ENCODE data around the gene LIPC.

LIPC gene

GRCh38 chr15:58419803-58420524 lies 11.8 kb upstream of the LIPC start:
- Histone ChIP-seq H3K4me3 (IDR thresholded peaks at IDR 0.05; ENCODE audit: insufficient read depth, low read depth, low read length) (no peak overlapping the region), H3K4me1 (ENCODE audit: low read depth, poor library complexity, severe bottlenecking) (peaks cover 16% of the 10 kb centered on the region), H4K20me1 (ENCODE audit: insufficient read depth) (no peaks in the 10 kb centered on the region), H3K4me2 (peak overlapping the region; percentile 39; the same call in 1 of the 2 replicates), H3K27me3 (ENCODE audit: insufficient read depth, low read depth) (no peaks in the 10 kb centered on the region), H3K79me2 (ENCODE audit: insufficient read depth, low read depth) (no peaks in the 10 kb centered on the region), H2AFZ (ENCODE audit: low read depth) (peak overlapping the region; percentile 47), H3K36me3 (ENCODE audit: insufficient read depth) (no peaks in the 10 kb centered on the region), H3K27ac (no peak overlapping the region), H3K9ac (no peak overlapping the region; the same call in 1 of the 2 replicates)
- no peak for TF ChIP-seq CTCF (conservative IDR thresholded peaks at IDR 0.05; ENCODE audit: low read depth, low read length)

- Histone ChIP-seq H3K79me2 (ENCODE audit: insufficient read depth, low read depth) (no peaks in the 10 kb centered on the region), H3K27ac (no peak overlapping the region), H2AFZ (ENCODE audit: low read depth) (peak overlapping the region; percentile 47), H3K4me1 (ENCODE audit: low read depth, poor library complexity, severe bottlenecking) (peaks cover 16% of the 10 kb centered on the region), H3K27me3 (ENCODE audit: insufficient read depth, low read depth) (no peaks in the 10 kb centered on the region), H3K4me3 (IDR thresholded peaks at IDR 0.05; ENCODE audit: insufficient read depth, low read depth, low read length) (no peak overlapping the region), H3K9ac (no peak overlapping the region; the same call in 1 of the 2 replicates), H4K20me1 (ENCODE audit: insufficient read depth) (no peaks in the 10 kb centered on the region), H3K36me3 (ENCODE audit: insufficient read depth) (no peaks in the 10 kb centered on the region), H3K4me2 (peak overlapping the region; percentile 39)
- no peak for TF ChIP-seq CTCF (conservative IDR thresholded peaks at IDR 0.05; ENCODE audit: low read depth, low read length)
These were observed 11.2 kb upstream of the LIPC start for GRCh38 chr15:58420579-58421043.

GRCh38 chr15:58423205-58423604 lies 8.6 kb upstream of the LIPC start:
- H3K4me2 ChIP-seq = no peak overlapping the region
- H4K20me1 ChIP-seq (ENCODE audit: insufficient read depth) = no peaks in the 10 kb centered on the region
- H3K36me3 ChIP-seq (ENCODE audit: insufficient read depth) = no peaks in the 10 kb centered on the region
- no peak overlapping the region for H3K4me3 ChIP-seq (IDR thresholded peaks at IDR 0.05; ENCODE audit: insufficient read depth, low read depth, low read length)
- no peaks in the 10 kb centered on the region for H3K27me3 ChIP-seq (ENCODE audit: insufficient read depth, low read depth)
- no peak overlapping the region for H2AFZ ChIP-seq (ENCODE audit: low read depth)
- H3K9ac ChIP-seq = no peak overlapping the region
- H3K79me2 ChIP-seq (ENCODE audit: insufficient read depth, low read depth) = no peaks in the 10 kb centered on the region
- no peak for TF ChIP-seq CTCF (conservative IDR thresholded peaks at IDR 0.05; ENCODE audit: low read depth, low read length)
- peaks cover 16% of the 10 kb centered on the region for H3K4me1 ChIP-seq (ENCODE audit: low read depth, poor library complexity, severe bottlenecking)
- no peak overlapping the region for H3K27ac ChIP-seq

- no peak overlapping the region for H3K4me2 ChIP-seq
- H3K27ac ChIP-seq = no peak overlapping the region
- no peak overlapping the region for H2AFZ ChIP-seq (ENCODE audit: low read depth)
These were observed 7.8 kb upstream of the LIPC start for GRCh38 chr15:58423831-58424608.

More at GRCh38 chr15:58423831-58424608, 7.8 kb upstream of the LIPC start:
- Histone ChIP-seq H3K79me2 (ENCODE audit: insufficient read depth, low read depth) (no peaks in the 10 kb centered on the region), H3K4me1 (ENCODE audit: low read depth, poor library complexity, severe bottlenecking) (peaks cover 16% of the 10 kb centered on the region), H4K20me1 (ENCODE audit: insufficient read depth) (no peaks in the 10 kb centered on the region), H3K36me3 (ENCODE audit: insufficient read depth) (no peaks in the 10 kb centered on the region), H3K27me3 (ENCODE audit: insufficient read depth, low read depth) (no peaks in the 10 kb centered on the region), H3K4me3 (IDR thresholded peaks at IDR 0.05; ENCODE audit: insufficient read depth, low read depth, low read length) (no peak overlapping the region), H3K9ac (no peak overlapping the region)
- no peak for TF ChIP-seq CTCF (conservative IDR thresholded peaks at IDR 0.05; ENCODE audit: low read depth, low read length)
